Muscle layer of duodenum (tissue), 2 donors: Measurements from ENCODE around the gene SERPINB6.
"Not testable (repeated sequence)": the region's sequence is repeated elsewhere in the genome, so short reads cannot be mapped to it uniquely, and the experiment has no call there.

Experiments
- H3K27ac ChIP-seq: one replicate; pipeline ENCODE4 v1.7.0; 2013; ENCODE audit warnings: mild to moderate bottlenecking, low read length
- H3K27me3 ChIP-seq: one replicate; pipeline ENCODE4 v1.7.0; 2013; ENCODE audit warnings: low read depth, mild to moderate bottlenecking, control low read depth, low read length
- H3K36me3 ChIP-seq, 2 donors: one replicate each; pipeline ENCODE4 v1.7.0; 2013; ENCODE audit warnings: low read length in 2 of 2, control low read depth in 1 of 2, mild to moderate bottlenecking in 1 of 2; ENCODE audit not compliant: insufficient read depth in 2 of 2, control insufficient read depth in 1 of 2
- H3K4me1 ChIP-seq, 2 donors: one replicate each; pipeline ENCODE4 v1.7.0; 2013; ENCODE audit warnings: low read length in 2 of 2, mild to moderate bottlenecking in 2 of 2, control low read depth in 1 of 2, moderate library complexity in 1 of 2; ENCODE audit not compliant: insufficient read depth in 2 of 2, control insufficient read depth in 1 of 2
- H3K4me3 ChIP-seq, 2 donors: one replicate each; pipeline ENCODE4 v1.7.0; 2013; ENCODE audit warnings: low read length in 2 of 2, low read depth in 1 of 2, mild to moderate bottlenecking in 1 of 2
- H3K9me3 ChIP-seq, 2 donors: one replicate each; pipeline ENCODE4 v1.7.0; 2013; ENCODE audit warnings: low read length in 2 of 2, control low read depth in 1 of 2, mild to moderate bottlenecking in 1 of 2; ENCODE audit not compliant: control insufficient read depth in 1 of 2
- donor health status: healthy.

The SERPINB6 gene

GRCh38 chr6:2998998-2999617, 27.7 kb upstream of the SERPINB6 start:
- Histone ChIP-seq H3K4me1 (peaks cover 0 to 11% of the 10 kb centered on the region in 2 donors), H3K4me3 (peak overlapping the region; percentile 61 to 84), H3K36me3 (no peaks in the 10 kb centered on the region), H3K27ac (peak overlapping the region; percentile 67), H3K27me3 (no peaks in the 10 kb centered on the region), H3K9me3 (no peaks in the 10 kb centered on the region)

- Histone ChIP-seq H3K4me3 (peak overlapping the region; percentile 61 to 84), H3K27ac (peak overlapping the region; percentile 67), H3K4me1 (peaks cover 0 to 11% of the 10 kb centered on the region in 2 donors)
- H3K9me3 ChIP-seq, H3K36me3 ChIP-seq, H3K27me3 ChIP-seq: not testable (repeated sequence)
Observed at GRCh38 chr6:2998249-2998997, 27.1 kb upstream of the SERPINB6 start.

GRCh38 chr6:2993755-2994317, 22.5 kb upstream of the SERPINB6 start:
- no peaks in the 10 kb centered on the region for H3K36me3 ChIP-seq
- no peak overlapping the region for H3K4me3 ChIP-seq
- no peaks in the 10 kb centered on the region for H3K9me3 ChIP-seq

DNA sequence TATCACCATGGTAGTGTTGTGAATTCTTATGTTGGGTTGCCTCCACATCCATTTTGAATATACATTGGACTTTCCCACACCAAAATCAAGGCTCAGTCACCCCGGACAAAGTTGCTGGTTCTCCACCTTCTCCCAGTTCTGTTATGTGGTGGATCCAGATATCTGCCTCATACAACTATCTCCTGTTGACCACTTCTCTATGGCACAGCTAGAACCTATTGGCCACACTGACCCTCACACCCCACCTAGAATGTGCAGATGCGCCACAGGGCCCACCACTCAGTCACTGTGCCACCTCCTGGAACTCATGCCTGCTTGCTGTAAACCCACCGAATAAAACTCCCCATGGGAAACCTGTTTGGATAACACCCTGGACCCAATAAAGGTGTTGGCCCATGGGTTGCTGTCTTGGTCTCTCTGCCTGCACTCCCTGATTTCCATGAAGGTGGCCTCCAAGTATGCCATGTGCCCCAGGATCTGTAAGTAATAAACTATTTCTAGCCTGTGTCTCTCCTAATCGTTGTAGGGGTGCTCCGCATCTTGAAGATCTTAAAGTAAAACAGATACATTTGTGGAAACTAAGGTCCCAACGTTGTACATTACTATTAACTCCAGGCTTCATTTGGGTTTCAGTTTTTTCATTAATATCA, 21.1 kb upstream of the SERPINB6 start:
- Histone ChIP-seq H3K4me1 (peaks cover 7 to 10% of the 10 kb centered on the region in 2 donors), H3K9me3 (no peaks in the 10 kb centered on the region), H3K36me3 (no peaks in the 10 kb centered on the region), H3K27me3 (no peaks in the 10 kb centered on the region), H3K27ac (no peak overlapping the region), H3K4me3 (no peak overlapping the region)

More at GRCh38 chr6:2993755-2994317, 22.5 kb upstream of the SERPINB6 start:
- H3K27me3 ChIP-seq, result no peaks in the 10 kb centered on the region
- no peak overlapping the region for H3K27ac ChIP-seq
- H3K4me1 ChIP-seq, result peaks cover 0 to 5% of the 10 kb centered on the region in 2 donors

DNA sequence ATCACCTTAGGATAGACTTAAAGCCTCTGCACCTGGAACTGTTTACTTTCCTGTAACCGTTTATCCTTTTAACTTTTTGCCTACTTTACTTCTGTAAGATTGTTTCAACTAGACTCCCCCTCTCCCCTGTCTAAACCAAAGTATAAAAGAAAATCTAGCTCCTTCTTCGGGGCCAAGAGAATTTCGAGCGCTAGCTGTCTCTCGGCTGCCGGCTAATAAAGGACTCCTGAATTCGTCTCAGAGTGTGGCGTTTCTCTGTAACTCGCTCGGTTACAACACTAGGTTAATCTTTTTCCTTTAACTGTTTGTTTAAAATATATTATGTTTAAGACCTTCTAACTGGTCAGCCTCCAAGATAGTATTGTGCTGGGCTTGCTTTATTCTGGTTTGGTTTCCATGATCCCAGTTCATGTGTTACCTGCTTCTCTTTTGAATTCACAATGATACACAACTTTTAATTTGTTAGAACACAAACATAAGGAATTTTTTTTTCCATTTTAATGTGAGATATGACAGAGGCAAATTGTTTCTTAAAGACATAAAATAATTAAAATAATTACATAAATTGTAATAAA, 19.7 kb upstream of the SERPINB6 start:
- Histone ChIP-seq H3K9me3 (no peaks in the 10 kb centered on the region), H3K36me3 (no peaks in the 10 kb centered on the region), H3K4me3 (peak overlapping the region; percentile 87 to 97), H3K4me1 (peaks cover 12 to 15% of the 10 kb centered on the region in 2 donors), H3K27ac (peak overlapping the region; percentile 100), H3K27me3 (no peaks in the 10 kb centered on the region)

- Histone ChIP-seq H3K27ac (peak overlapping the region; percentile 100), H3K36me3 (no peaks in the 10 kb centered on the region), H3K4me1 (peaks cover 12 to 15% of the 10 kb centered on the region in 2 donors), H3K27me3 (no peaks in the 10 kb centered on the region), H3K4me3 (peak overlapping the region; percentile 87 to 97), H3K9me3 (no peaks in the 10 kb centered on the region)
Observed at GRCh38 chr6:2990248-2990931, 19.0 kb upstream of the SERPINB6 start.

- peak overlapping the region; percentile 100 for H3K27ac ChIP-seq
- no peaks in the 10 kb centered on the region for H3K36me3 ChIP-seq
- no peaks in the 10 kb centered on the region for H3K27me3 ChIP-seq
- peak overlapping the region; percentile 87 to 97 for H3K4me3 ChIP-seq
- no peaks in the 10 kb centered on the region for H3K9me3 ChIP-seq
- peaks cover 12 to 15% of the 10 kb centered on the region in 2 donors for H3K4me1 ChIP-seq
Observed at GRCh38 chr6:2989332-2990247, 18.2 kb upstream of the SERPINB6 start.

GRCh38 chr6:2988426-2989331, 17.3 kb upstream of the SERPINB6 start:
- Histone ChIP-seq H3K36me3 (no peaks in the 10 kb centered on the region), H3K4me3 (peak overlapping the region; percentile 87 to 97), H3K27me3 (no peaks in the 10 kb centered on the region), H3K9me3 (no peaks in the 10 kb centered on the region), H3K4me1 (peaks cover 12 to 15% of the 10 kb centered on the region in 2 donors), H3K27ac (peak overlapping the region; percentile 100)

GRCh38 chr6:2988094-2988425, 16.7 kb upstream of the SERPINB6 start:
- no peaks in the 10 kb centered on the region for H3K36me3 ChIP-seq
- no peaks in the 10 kb centered on the region for H3K9me3 ChIP-seq
- peak overlapping the region; percentile 100 for H3K27ac ChIP-seq
- peaks cover 12 to 15% of the 10 kb centered on the region in 2 donors for H3K4me1 ChIP-seq
- no peaks in the 10 kb centered on the region for H3K27me3 ChIP-seq
- peak overlapping the region; percentile 87 to 97 for H3K4me3 ChIP-seq
